Measurements from ENCODE around the gene EMC8.

GRCh38 chr16:85759136-85759535, 40.2 kb downstream of the EMC8 start:
- no peak for TF ChIP-seq EZH2 (IDR thresholded peaks at IDR 0.05)
- no peak for TF ChIP-seq POLR2AphosphoS5 (IDR thresholded peaks at IDR 0.05; ENCODE audit: borderline replicate concordance, low read depth, low read length)

Data from SK-N-MC (cell line).